SIG-M5 (cell line): ENCODE data around the gene SOX15.
"Not testable (repeated sequence)": the region's sequence is repeated elsewhere in the genome, so short reads cannot be mapped to it uniquely, and the experiment has no call there.

Experiments
- DNase-seq: peaks from one replicate; lab custom pipeline; 2025; lab: John Stamatoyannopoulos, UW

SOX15 gene

GRCh38 chr17:7610641-7611040, 20.7 kb upstream of the SOX15 start:
- no peak for DNase-seq

- no peak for DNase-seq
These were observed 16.4 kb upstream of the SOX15 start for GRCh38 chr17:7606280-7606679.

- not testable (repeated sequence) for DNase-seq
These were observed 7.7 kb upstream of the SOX15 start for GRCh38 chr17:7597561-7597960.

DNA sequence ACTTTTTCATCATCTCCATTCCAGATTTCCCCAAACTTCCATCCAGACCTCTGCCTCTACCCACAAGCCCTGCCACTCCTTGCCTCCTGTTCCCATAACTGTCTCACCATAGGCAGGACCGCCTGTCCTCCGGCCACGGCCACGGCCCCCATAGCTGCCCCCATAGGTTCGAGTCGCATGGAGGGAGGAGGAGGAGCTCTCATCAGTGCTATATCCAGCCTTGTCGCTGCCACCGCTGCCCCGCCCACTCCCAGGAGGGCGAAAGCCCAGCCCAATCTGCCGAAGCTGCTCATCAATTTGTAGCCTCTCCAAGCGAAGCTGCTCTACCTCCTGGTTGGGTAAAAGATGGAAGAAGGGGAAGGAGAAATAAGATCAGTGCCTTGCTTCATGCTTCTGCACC, 3.4 kb upstream of the SOX15 start:
- DNase-seq: no peak

- DNase-seq: no peak
These were observed 2.6 kb upstream of the SOX15 start for GRCh38 chr17:7592422-7593021.

- no peak for DNase-seq
These were observed 1.7 kb upstream of the SOX15 start for GRCh38 chr17:7591596-7591995.

DNA sequence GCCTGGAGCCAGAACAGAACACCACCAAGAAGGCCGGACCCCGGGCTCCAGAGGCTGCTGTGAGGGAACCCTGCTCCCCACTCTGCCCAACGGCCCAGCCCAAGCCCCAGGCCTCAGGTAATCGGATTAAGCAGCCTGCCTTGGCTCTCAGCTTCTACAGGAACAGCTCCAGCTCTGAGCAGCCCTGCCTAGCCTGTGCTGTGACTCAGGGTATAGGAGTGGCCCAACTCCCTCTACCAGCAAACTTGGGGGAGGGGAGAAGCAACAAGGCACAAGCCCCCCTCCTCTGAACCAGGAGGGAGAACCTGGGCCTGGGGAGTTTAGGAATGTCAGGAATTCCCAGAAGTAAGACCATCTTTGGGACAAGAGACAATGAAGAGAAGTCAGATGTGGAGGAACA, 849 bp upstream of the SOX15 start:
- no peak for DNase-seq

GRCh38 chr17:7589204-7589868, 558 bp downstream of the SOX15 start:
- no peak for DNase-seq

DNA sequence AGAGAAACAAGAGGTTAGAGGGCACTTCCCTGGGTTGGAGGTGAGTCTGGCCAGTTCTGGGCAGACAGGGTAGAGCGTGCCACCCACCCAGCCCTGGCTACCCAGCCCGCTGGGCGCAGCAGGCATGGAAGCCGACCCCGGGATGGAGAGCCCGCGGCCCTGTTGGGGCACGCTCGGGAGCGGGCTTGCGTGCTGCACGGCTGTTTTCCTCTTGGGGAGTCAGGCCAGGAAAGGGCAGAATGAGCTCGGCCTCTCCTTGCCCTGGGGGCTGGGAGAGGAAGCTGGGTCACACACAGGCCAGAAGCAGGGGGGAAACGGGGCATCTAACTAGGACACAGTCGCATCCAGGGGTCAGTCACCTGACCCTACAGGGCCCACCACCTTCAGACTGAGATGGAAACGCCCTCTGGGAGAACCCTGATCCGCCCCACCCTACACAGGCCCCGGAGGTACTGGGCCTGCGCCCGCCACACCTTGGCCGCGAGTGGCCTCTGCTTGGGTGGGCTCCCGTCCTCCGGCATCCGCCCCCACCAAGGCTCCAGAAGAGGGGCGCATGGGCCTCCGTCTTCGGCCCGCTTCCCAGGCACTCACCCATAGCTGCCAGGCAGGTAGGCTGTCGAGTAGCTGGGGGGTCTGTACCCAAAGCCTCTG, 1.2 kb downstream of the SOX15 start:
- DNase-seq: no peak

- DNase-seq: peak; percentile 51
These were observed 2.3 kb downstream of the SOX15 start for GRCh38 chr17:7587420-7588151.

GRCh38 chr17:7586673-7587419, 3.0 kb downstream of the SOX15 start:
- DNase-seq: no peak

GRCh38 chr17:7583253-7584109, 6.4 kb downstream of the SOX15 start, which contains the start of gene MPDU1:
Gene MPDU1, plus strand, starts transcription at chr17:7583852. Its CDS starts 11 bp downstream, at chr17:7583863.
- peak; percentile 50 for DNase-seq

- DNase-seq: no peak
These were observed 7.3 kb downstream of the SOX15 start for GRCh38 chr17:7582396-7583252.

DNA sequence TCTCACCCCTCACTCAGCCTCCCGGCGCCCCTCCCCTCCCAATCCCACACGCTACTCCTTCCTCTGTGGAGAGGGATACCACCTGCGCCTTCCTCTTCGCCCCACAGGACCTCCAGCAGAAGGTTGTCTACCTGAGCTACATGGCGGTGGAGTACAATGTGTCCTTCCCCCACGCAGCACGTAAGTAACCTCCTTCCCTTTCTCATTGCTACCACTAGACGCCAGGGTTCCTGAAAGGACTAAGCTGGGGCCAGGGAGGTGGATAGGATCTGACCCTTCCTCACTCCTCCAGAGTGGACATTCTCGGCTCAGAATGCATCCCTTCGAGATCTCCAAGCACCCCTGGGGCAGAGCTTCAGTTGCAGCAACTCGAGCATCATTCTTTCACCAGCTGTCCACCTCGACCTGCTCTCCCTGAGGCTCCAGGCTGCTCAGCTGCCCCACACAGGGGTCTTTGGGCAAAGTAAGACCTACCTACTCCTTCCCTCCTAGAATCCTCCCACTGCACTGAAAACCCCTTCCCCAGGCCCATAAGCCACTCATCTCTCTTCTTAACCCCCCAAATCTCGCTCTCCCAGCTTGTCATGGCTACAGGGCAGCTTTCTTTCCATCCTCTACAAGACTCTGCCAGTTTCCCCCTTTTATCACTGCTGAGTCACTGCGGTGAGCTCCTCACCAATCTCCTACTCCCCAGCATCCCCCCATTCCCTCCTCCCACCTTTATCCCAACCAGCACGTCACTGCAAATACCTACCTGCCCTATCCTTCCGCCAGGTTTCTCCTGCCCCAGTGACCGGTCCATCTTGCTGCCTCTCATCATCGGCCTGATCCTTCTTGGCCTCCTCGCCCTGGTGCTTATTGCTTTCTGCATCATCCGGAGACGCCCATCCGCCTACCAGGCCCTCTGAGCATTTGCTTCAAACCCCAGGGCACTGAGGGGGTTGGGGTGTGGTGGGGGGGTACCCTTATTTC, 9.0 kb downstream of the SOX15 start:
- DNase-seq: no peak

DNA sequence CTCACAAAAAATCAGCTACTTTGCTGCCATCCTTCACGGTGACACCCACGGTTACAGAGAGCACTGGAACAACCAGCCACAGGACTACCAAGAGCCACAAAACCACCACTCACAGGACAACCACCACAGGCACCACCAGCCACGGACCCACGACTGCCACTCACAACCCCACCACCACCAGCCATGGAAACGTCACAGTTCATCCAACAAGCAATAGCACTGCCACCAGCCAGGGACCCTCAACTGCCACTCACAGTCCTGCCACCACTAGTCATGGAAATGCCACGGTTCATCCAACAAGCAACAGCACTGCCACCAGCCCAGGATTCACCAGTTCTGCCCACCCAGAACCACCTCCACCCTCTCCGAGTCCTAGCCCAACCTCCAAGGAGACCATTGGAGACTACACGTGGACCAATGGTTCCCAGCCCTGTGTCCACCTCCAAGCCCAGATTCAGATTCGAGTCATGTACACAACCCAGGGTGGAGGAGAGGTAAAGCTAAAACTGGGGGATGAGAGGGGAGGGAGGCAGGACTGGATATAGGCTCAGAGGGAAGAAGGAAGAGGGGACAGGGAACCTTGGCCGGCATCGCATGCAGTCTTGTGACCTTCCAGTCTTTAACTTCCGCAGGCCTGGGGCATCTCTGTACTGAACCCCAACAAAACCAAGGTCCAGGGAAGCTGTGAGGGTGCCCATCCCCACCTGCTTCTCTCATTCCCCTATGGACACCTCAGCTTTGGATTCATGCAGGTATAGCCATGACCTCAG, 9.9 kb downstream of the SOX15 start:
- no peak for DNase-seq

DNA sequence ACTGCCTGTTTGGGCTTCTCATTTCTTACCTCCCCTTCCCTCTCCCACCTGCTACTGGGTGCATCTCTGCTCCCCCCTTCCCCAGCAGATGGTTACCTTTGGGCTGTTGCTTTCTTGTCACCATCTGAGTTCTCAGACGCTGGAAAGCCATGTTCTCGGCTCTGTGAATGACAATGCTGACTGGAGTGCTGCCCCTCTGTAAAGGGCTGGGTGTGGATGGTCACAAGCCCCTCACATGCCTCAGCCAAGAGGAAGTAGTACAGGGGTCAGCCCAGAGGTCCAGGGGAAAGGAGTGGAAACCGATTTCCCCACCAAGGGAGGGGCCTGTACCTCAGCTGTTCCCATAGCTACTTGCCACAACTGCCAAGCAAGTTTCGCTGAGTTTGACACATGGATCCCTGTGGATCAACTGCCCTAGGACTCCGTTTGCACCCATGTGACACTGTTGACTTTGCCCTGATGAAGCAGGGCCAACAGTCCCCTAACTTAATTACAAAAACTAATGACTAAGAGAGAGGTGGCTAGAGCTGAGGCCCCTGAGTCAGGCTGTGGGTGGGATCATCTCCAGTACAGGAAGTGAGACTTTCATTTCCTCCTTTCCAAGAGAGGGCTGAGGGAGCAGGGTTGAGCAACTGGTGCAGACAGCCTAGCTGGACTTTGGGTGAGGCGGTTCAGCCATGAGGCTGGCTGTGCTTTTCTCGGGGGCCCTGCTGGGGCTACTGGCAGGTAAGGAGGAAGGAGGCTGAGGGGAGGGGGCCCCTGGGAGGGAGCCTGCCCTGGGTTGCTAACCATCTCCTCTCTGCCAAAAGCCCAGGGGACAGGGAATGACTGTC, 10.7 kb downstream of the SOX15 start, which contains the start of gene CD68:
Gene CD68 (plus strand): TSS at position 638 of the 833 bp plus-strand sequence. CDS start 40 bp downstream, at position 678.
- DNase-seq: peak; percentile 96
